Adipocyte (in vitro differentiated cells): ENCODE data around the gene FBXO46.
A peak's percentile ranks its signal among the peaks of the same experiment; 100 is the strongest.
"Not testable (repeated sequence)": the region's sequence is repeated elsewhere in the genome, so short reads cannot be mapped to it uniquely, and the experiment has no call there.

Experiments
- DNase-seq: peaks from one replicate; pipeline ENCODE4 v3.0.0-alpha.2; 2015; ENCODE audit warnings: low read depth
- H3K27me3 ChIP-seq: replicated peaks from 2 replicates; pipeline ENCODE4 v1.7.0; 2013; ENCODE audit warnings: mild to moderate bottlenecking, low read length, moderate library complexity; ENCODE audit not compliant: control insufficient read depth, insufficient read depth
- H3K36me3 ChIP-seq: 2 replicates; pipeline ENCODE4 v1.7.0; 2013; ENCODE audit warnings: low read length, mild to moderate bottlenecking, moderate library complexity; ENCODE audit not compliant: control insufficient read depth, insufficient read depth, severe bottlenecking
- H3K4me1 ChIP-seq: 2 replicates; pipeline ENCODE4 v1.7.0; 2013; ENCODE audit warnings: mild to moderate bottlenecking, low read length, moderate library complexity; ENCODE audit not compliant: control insufficient read depth, insufficient read depth
- H3K4me3 ChIP-seq: 2 replicates; pipeline ENCODE4 v1.7.0; 2013; ENCODE audit warnings: mild to moderate bottlenecking, low read length, moderate library complexity
- H3K9ac ChIP-seq: 2 replicates; pipeline ENCODE4 v1.7.0; 2013; ENCODE audit warnings: mild to moderate bottlenecking, low read length, moderate library complexity
- H3K9me3 ChIP-seq: 2 replicates; pipeline ENCODE4 v1.7.0; 2013; ENCODE audit warnings: mild to moderate bottlenecking, low read length, moderate library complexity; ENCODE audit not compliant: control insufficient read depth

Gene FBXO46

GRCh38 chr19:45764945-45765701, 34.4 kb upstream of the FBXO46 start:
- DNase-seq = no peak
- no peaks in the 10 kb centered on the region for H3K36me3 ChIP-seq
- no peaks in the 10 kb centered on the region for H3K27me3 ChIP-seq
- H3K9me3 ChIP-seq = no peaks in the 10 kb centered on the region
- H3K4me1 ChIP-seq = peaks cover 28% of the 10 kb centered on the region
- H3K4me3 ChIP-seq = no peak overlapping the region
- H3K9ac ChIP-seq = no peak overlapping the region

DNA sequence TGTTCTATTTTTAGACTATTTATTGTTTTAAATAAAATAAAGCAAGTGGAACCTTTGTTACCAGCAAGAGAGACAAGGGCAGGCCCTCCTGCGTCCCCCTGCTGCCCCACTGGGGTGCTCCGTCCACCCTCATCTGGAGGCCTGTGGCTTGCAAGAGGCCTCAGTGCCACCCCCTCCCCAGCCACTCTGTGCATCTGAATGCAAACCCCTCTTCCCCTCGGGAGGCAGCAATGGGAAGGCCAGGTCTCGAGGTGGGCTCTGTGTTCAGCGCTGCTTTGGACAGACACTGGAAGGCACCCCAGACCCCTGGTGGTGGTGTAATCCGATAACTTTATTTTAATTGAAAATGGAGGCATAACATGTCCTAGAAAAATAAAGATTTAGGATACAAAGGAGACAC, 33.8 kb upstream of the FBXO46 start:
- no peaks in the 10 kb centered on the region for H3K27me3 ChIP-seq
- H3K9ac ChIP-seq = peak overlapping the region; percentile 24
- no peaks in the 10 kb centered on the region for H3K9me3 ChIP-seq
- no peak overlapping the region for H3K4me3 ChIP-seq
- H3K4me1 ChIP-seq = peaks cover 23% of the 10 kb centered on the region
- no peak for DNase-seq
- no peaks in the 10 kb centered on the region for H3K36me3 ChIP-seq

DNA sequence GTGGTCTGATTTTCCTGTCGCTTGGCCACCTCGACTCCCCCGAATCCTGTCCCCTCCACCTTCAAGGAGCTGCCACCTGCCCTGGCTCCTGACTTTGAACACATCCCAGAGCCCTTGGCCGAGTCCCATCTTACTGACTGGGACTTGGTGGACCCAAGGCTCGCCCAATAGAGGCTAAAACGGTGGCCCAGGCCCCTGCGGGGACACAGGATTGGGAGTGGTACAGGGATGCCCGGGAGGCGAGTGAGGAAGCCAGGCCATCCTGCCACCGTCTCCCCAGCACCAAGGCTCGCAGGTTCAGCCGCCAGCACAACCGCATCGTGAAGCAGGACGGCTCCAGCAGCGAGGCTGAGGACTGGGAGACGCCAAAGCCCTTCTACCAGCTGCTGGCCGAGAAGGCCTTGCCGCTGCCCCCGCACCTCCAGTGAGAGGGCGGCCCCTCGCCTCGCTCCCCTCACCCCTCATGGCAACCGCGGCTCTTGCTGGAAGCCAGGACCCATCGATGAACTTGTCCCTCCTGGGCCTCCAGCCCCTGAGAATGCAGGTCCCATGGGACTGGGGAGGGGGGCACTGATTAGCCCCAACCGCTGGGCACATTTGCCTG, 33.1 kb upstream of the FBXO46 start:
- H3K27me3 ChIP-seq = peaks cover 4% of the 10 kb centered on the region
- no peaks in the 10 kb centered on the region for H3K36me3 ChIP-seq
- no peaks in the 10 kb centered on the region for H3K9me3 ChIP-seq
- peaks cover 23% of the 10 kb centered on the region for H3K4me1 ChIP-seq
- no peak overlapping the region for H3K4me3 ChIP-seq
- DNase-seq = no peak
- peak overlapping the region; percentile 24 for H3K9ac ChIP-seq

DNA sequence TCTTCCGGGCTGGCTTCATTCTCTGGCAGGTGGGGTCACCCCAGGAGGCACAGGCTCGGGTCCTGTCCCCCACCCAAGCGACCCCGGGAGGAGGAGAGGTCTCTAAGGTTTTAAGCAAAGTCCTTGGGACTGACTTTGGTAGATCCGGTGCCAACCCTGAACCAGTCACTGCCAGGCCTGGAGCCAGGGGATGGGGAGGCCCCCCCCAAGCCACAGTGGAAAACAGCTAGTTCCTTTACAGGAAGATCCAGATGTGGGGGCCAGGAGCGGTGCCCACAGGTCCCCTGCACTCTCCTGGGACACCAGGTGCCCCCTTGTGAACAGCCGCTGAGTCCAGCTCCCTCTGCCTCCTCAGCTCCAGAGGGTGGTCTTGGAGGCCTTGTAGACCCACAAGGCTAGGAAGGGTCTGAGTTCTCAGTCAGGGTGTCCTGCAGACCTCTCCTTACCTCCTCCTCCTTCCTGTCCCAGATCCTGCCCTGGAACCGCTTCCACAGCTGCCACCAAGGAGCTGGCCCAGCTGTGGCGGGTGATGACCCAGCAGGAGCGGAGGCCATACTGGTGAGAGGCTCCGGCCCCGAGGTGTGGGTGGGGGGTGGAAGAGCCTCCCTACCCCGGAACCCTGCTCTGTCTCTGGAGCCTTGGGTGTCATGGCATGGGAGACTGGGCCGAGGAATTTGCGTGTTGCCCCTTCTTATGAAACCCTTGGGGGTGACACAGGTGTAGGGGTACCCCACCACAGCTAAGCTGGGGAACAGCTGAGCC, 32.4 kb upstream of the FBXO46 start:
- H3K9me3 ChIP-seq = no peaks in the 10 kb centered on the region

GRCh38 chr19:45761714-45762113, 31.0 kb upstream of the FBXO46 start:
- no peak for DNase-seq

More for the DNA sequence above, 32.4 kb upstream of the FBXO46 start:
- Histone ChIP-seq H3K27me3 (peaks cover 5% of the 10 kb centered on the region), H3K36me3 (no peaks in the 10 kb centered on the region), H3K4me3 (no peak overlapping the region), H3K9ac (no peak overlapping the region), H3K4me1 (peaks cover 23% of the 10 kb centered on the region)
- DNase-seq = no peak

DNA sequence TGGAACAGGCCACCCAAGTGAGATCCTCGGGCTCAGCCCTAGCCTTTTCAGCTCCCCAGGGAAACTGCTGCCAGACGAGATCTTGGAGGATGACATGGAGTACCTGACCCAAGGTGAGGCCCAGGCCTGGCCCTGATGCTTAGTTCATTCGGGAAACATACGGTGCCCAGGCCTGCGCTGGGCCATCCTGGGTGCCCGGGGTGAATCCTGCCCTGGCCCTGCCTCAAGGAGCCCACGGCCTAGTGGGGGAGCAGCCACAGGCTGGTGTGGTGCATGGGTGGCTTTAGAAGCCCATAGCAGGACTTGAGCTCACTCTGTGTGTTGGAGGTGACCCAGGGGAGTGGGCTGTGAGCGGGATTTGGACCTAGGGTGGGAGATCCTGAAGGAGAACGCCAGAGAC, 28.2 kb upstream of the FBXO46 start:
- H3K4me3 ChIP-seq = no peak overlapping the region
- no peak overlapping the region for H3K9ac ChIP-seq
- H3K9me3 ChIP-seq = no peaks in the 10 kb centered on the region
- H3K4me1 ChIP-seq = peaks cover 2% of the 10 kb centered on the region
- DNase-seq = no peak
- peaks cover 5% of the 10 kb centered on the region for H3K27me3 ChIP-seq
- no peaks in the 10 kb centered on the region for H3K36me3 ChIP-seq

More at GRCh38 chr19:45761714-45762113, 31.0 kb upstream of the FBXO46 start:
- Histone ChIP-seq H3K36me3 (no peaks in the 10 kb centered on the region), H3K4me1 (peaks cover 18% of the 10 kb centered on the region), H3K9ac (no peak overlapping the region), H3K4me3 (no peak overlapping the region), H3K9me3 (no peaks in the 10 kb centered on the region), H3K27me3 (peaks cover 5% of the 10 kb centered on the region)

DNA sequence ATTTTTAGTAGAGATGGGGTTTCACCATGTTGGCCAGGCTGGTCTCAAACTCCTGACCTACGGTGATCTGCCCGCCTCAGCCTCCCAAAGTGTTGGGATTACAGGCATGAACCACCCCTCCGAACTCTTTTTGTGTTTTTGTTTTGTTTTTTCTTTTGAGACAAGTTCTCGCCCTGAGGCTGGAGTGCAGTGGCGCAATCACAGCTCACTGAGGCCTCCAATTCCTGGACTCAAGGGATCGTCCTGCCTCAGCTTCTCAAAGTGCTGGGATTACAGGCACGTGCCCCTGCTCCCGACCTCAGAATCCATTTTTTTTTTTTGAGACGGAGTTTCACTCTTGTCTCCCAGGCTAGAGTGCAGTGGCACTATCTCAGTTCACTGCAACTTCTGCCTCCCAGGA, 27.0 kb upstream of the FBXO46 start:
- DNase-seq = peak; percentile 69
- Histone ChIP-seq H3K4me3 (no peak overlapping the region), H3K9ac (no peak overlapping the region), H3K4me1 (no peaks in the 10 kb centered on the region), H3K36me3 (no peaks in the 10 kb centered on the region), H3K9me3 (no peaks in the 10 kb centered on the region), H3K27me3 (peaks cover 5% of the 10 kb centered on the region)

DNA sequence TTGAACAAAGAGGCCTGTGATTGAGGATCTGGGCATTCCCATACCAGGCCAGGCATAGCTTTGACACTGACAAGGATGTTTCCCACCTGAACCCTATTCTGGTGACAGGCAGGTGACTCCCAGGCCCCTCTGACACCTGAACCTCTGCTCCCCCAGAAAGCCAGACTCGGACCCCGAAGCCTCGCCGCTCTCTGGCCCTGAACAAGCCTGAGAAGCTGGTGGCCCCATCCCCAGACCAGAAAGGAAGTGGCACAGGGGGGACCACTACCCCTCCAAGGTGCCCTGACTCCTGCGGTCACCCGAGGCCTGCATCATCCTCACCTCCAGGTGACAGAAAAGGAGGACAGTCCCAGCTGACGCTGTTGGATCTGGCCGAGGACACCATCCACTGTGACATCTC, 23.6 kb upstream of the FBXO46 start:
- Histone ChIP-seq H3K36me3 (no peaks in the 10 kb centered on the region), H3K4me1 (no peaks in the 10 kb centered on the region), H3K27me3 (peaks cover 5% of the 10 kb centered on the region), H3K4me3 (no peak overlapping the region), H3K9me3 (no peaks in the 10 kb centered on the region), H3K9ac (no peak overlapping the region)
- DNase-seq = no peak

DNA sequence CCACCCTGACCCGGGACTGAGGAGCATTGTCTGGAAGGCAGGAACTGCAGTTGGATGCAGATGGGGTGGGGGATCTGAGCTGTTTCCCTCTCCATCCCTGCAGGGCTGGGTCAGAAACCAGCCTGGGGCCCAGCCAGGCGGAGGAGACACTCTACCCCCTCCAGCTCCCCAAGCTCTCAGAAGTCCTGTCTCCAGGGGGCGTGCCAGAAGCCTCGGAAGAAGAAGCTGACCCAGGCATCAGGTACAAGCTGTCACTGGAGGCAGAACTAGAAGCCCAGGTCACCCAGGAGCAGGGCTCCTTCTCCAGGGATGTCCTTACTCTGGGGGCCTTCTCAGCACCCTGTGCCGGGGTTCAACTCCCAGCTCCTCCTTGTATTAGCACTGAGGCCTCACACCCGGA, 22.9 kb upstream of the FBXO46 start:
- H3K4me1 ChIP-seq = no peaks in the 10 kb centered on the region
- peak; percentile 16 for DNase-seq

GRCh38 chr19:45752639-45753038, 21.9 kb upstream of the FBXO46 start:
- Histone ChIP-seq H3K27me3 (no peaks in the 10 kb centered on the region), H3K9ac (no peak overlapping the region), H3K4me1 (no peaks in the 10 kb centered on the region), H3K9me3 (no peaks in the 10 kb centered on the region), H3K36me3 (no peaks in the 10 kb centered on the region), H3K4me3 (no peak overlapping the region)
- no peak for DNase-seq

More for the DNA sequence above, 22.9 kb upstream of the FBXO46 start:
- Histone ChIP-seq H3K4me3 (no peak overlapping the region), H3K9me3 (no peaks in the 10 kb centered on the region), H3K9ac (no peak overlapping the region), H3K27me3 (no peaks in the 10 kb centered on the region), H3K36me3 (no peaks in the 10 kb centered on the region)

DNA sequence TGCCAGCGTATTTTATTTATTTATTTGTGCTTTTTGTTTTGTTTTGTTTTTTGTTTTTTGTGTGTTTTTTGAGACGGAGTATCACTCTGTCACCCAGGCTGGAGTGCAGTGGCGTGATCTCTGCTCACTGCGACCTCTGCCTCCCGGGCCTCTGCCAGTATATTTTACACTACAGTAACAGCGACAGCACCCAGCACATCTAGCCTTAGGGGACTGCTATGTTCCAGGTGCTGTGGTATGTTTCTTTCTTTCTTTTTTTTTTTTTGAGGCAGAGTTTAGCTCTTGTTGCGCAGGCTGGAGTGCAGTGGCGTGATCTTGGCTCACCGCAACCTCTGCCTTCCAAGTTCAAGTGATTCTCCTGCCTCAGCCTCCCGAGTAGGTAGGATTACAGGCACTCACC, 20.8 kb upstream of the FBXO46 start:
- not testable (repeated sequence) for H3K9me3 ChIP-seq, H3K4me1 ChIP-seq, H3K4me3 ChIP-seq, H3K36me3 ChIP-seq, H3K27me3 ChIP-seq, H3K9ac ChIP-seq, DNase-seq
